B cell (primary cell): ENCODE data around the gene TBCB. TPM values are rescaled to one million over a fixed set of nuclear protein-coding genes. Genes with fewer than 3 reads are reported as not detected.

Experiments
- ATAC-seq: fragments of 200-7000 bp; cut with Tn5 transposase; one replicate; pipeline ENCODE4 v1.10.0; 2021; ENCODE audit warnings: low read depth, mild to moderate bottlenecking, moderate number of reproducible peaks, moderate library complexity
- CTCF ChIA-PET: fragments of 350-600 bp; sonication (Branson Sonifier 250); formaldehyde crosslinking; loops from one replicate; lab custom pipeline; 2021; ENCODE audit warnings: antibody characterized with exemption, inconsistent platforms; lab: Charles Lee
- POLR2A ChIA-PET: fragments of 350-600 bp; sonication (Branson Sonifier 250); formaldehyde crosslinking; loops from one replicate; lab custom pipeline; 2021; ENCODE audit warnings: antibody characterized with exemption; lab: Charles Lee
- DNase-seq: peaks from one replicate; pipeline ENCODE4 v3.0.0; 2013
- H2AFZ ChIP-seq: 2 replicates; pipeline ENCODE4 v1.6.1; 2012; ENCODE audit warnings: mild to moderate bottlenecking, low read depth, low read length; ENCODE audit not compliant: insufficient read depth, poor library complexity, severe bottlenecking
- H3K27ac ChIP-seq, 2 donors: 1 replicate in 1 of 2; 2 replicates in 1 of 2; pipeline ENCODE4 v1.5.1; 2012 to 2013; ENCODE audit warnings: low read length in 2 of 2, mild to moderate bottlenecking in 2 of 2, moderate library complexity in 1 of 2
- H3K27me3 ChIP-seq, 4 experiments: fragments of 200-600 bp in 1 of 4; sonication (generic) in 1 of 4; replicated peaks in 1 of 4; 1 replicate in 2 of 4; 2 replicates in 2 of 4; pipeline versions ENCODE4 v1.6.1 to v1.7.0; 2013 to 2016; ENCODE audit warnings: low read length in 3 of 4, mild to moderate bottlenecking in 2 of 4, mixed read lengths in 1 of 4, moderate library complexity in 1 of 4; ENCODE audit not compliant: insufficient read depth in 4 of 4, control insufficient read depth in 3 of 4; ENCODE audit errors: control extremely low read depth in 1 of 4
- H3K36me3 ChIP-seq, 2 experiments: replicated peaks in 1 of 2; 1 replicate in 1 of 2; 2 replicates in 1 of 2; pipeline versions ENCODE4 v1.6.1 to v1.7.1; 2013; ENCODE audit warnings: low read length in 1 of 2; ENCODE audit not compliant: insufficient read depth in 2 of 2, control insufficient read depth in 1 of 2; ENCODE audit errors: control extremely low read depth in 1 of 2, extremely low read depth in 1 of 2
- H3K4me1 ChIP-seq, 2 donors: fragments of 200-600 bp in 1 of 2; sonication (generic) in 1 of 2; 1 replicate in 1 of 2; 2 replicates in 1 of 2; pipeline versions ENCODE4 v1.5.1 to v1.6.1; 2013 to 2017; ENCODE audit warnings: low read length in 2 of 2; ENCODE audit not compliant: control insufficient read depth in 2 of 2, insufficient read depth in 2 of 2
- H3K4me2 ChIP-seq: replicated peaks from 2 replicates; pipeline ENCODE3; 2012; ENCODE audit warnings: mild to moderate bottlenecking, low read depth, low read length; ENCODE audit not compliant: poor library complexity, severe bottlenecking
- H3K4me3 ChIP-seq, 5 experiments: fragments of 200-600 bp in 1 of 5; sonication (generic) in 1 of 5; 1 replicate in 3 of 5; 2 replicates in 2 of 5; pipeline versions ENCODE4 v1.5.1 to v1.7.0; 2011 to 2016; ENCODE audit warnings: low read length in 4 of 5, mild to moderate bottlenecking in 4 of 5, low read depth in 2 of 5, control low read depth in 1 of 5, moderate library complexity in 1 of 5; ENCODE audit not compliant: insufficient read depth in 1 of 5; ENCODE audit errors: control extremely low read depth in 1 of 5, extremely low read depth in 1 of 5
- H3K79me2 ChIP-seq: fragments of 200-600 bp; sonication (generic); one replicate; pipeline ENCODE4 v1.6.0; 2016; ENCODE audit warnings: low read length; ENCODE audit not compliant: control insufficient read depth, insufficient read depth
- H3K9ac ChIP-seq: fragments of 200-600 bp; sonication (generic); 2 replicates; pipeline ENCODE4 v1.6.1; 2017; ENCODE audit warnings: mild to moderate bottlenecking, low read length, moderate library complexity
- H3K9me3 ChIP-seq, 3 donors: one replicate each; pipeline versions ENCODE4 v1.6.1 to v1.7.1; 2013; ENCODE audit warnings: low read length in 2 of 3; ENCODE audit not compliant: control insufficient read depth in 2 of 3, insufficient read depth in 1 of 3; ENCODE audit errors: control extremely low read depth in 1 of 3
- H4K20me1 ChIP-seq: 2 replicates; pipeline ENCODE4 v1.6.0; 2012; ENCODE audit warnings: mild to moderate bottlenecking, low read length; ENCODE audit not compliant: insufficient read depth, control insufficient read depth, poor library complexity, severe bottlenecking
- H3K27ac Mint-ChIP-seq: one replicate; pipeline ENCODE4 v1.8.0; 2021; ENCODE audit warnings: mixed read lengths
- H3K27me3 Mint-ChIP-seq: one replicate; pipeline ENCODE4 v1.8.0; 2021; ENCODE audit warnings: mixed read lengths
- H3K4me1 Mint-ChIP-seq: one replicate; pipeline ENCODE4 v1.8.0; 2021; ENCODE audit warnings: mixed read lengths
- H3K4me3 Mint-ChIP-seq: one replicate; pipeline ENCODE4 v1.8.0; 2021; ENCODE audit warnings: mixed read lengths
- H3K9me3 Mint-ChIP-seq: one replicate; pipeline ENCODE4 v1.8.0; 2022; ENCODE audit warnings: mixed read lengths; ENCODE audit not compliant: insufficient read depth
- CTCF ChIP-seq: fragments of 200-600 bp; IDR thresholded peaks from one replicate; pipeline ENCODE4 v1.8.0; 2022; ENCODE audit warnings: antibody characterized with exemption, mild to moderate bottlenecking
- EZH2 ChIP-seq: IDR thresholded peaks from 2 replicates; pipeline ENCODE4 v1.6.1; 2012; ENCODE audit warnings: borderline replicate concordance, low read depth, mild to moderate bottlenecking, moderate library complexity, low read length; ENCODE audit not compliant: insufficient read depth, poor library complexity, severe bottlenecking
- WGBS: methylation state at CpG from one replicate; pipeline ENCODE4 v1.1.5; 2013; ENCODE audit warnings: missing lambda C conversion rate; ENCODE audit not compliant: insufficient coverage; 5-methylcytosine and 5-hydroxymethylcytosine counted together
- intact Hi-C: fragments of 100-400 bp; cut with micrococcal nuclease; formaldehyde crosslinking; loops from one replicate; pipeline ENCODE4 v1.10.0; 2022
- polyA plus RNA-seq: library from polyadenylated mRNA; depleted of rRNA; stranded (reverse); fragments of >200 nt; gene quantifications from 2 replicates; pipeline ENCODE4 v1.2.3, GENCODE V29; 2012
- total RNA-seq, 2 donors: library from RNA; stranded (reverse); fragments of 120-200 nt in 1 of 2; gene quantifications; 1 replicate in 1 of 2; 2 replicates in 1 of 2; pipeline versions ENCODE4 v1.2.3 to v1.2.4, GENCODE V29; 2013 to 2022

TBCB gene
- total and polyA plus RNA-seq, 2 donors (not counting 1 experiment from before 2014, with no cell fraction given) = 148 to 187 TPM

GRCh38 chr19:36150586-36150985, 35.3 kb downstream of the TBCB start:
- no peak overlapping the region for H3K27ac Mint-ChIP-seq
- no peak for TF ChIP-seq EZH2
- TF ChIP-seq CTCF = no peak
- WGBS = 83% methylated on average over 5 of the region's 5 CpGs
- intact Hi-C loops = no loop called here
- Histone ChIP-seq H4K20me1 (peaks cover 8% of the 10 kb centered on the region), H3K9ac (no peak overlapping the region), H3K4me3 (no peak overlapping the region), H3K9me3 (no peaks in the 10 kb centered on the region), H3K36me3 (peaks cover 1 to 50% of the 10 kb centered on the region in 2 experiments), H3K4me2 (no peak overlapping the region), H3K4me1 (no peaks in the 10 kb centered on the region), H3K79me2 (peaks cover 6% of the 10 kb centered on the region), H3K27me3 (no peaks in the 10 kb centered on the region), H2AFZ (no peak overlapping the region), H3K27ac (no peak overlapping the region)
- CTCF ChIA-PET = interaction anchor here (1.3 kb wide), 1 partner anchor 23 kb away, joined by 3 read pairs; no protein-coding TSS in a partner anchor
- H3K27me3 Mint-ChIP-seq = no peaks in the 10 kb centered on the region
- H3K4me3 Mint-ChIP-seq = no peak overlapping the region
- POLR2A ChIA-PET = no interaction called here
- ATAC-seq = no peak
- no peaks in the 10 kb centered on the region for H3K9me3 Mint-ChIP-seq
- H3K4me1 Mint-ChIP-seq = no peaks in the 10 kb centered on the region
- DNase-seq = no peak

GRCh38 chr19:36151144-36152018, 36.1 kb downstream of the TBCB start:
- ChIA-PET POLR2A (interaction anchor here (0.6 kb wide), 1 partner anchor 169 kb away, joined by 6 read pairs; no protein-coding TSS in a partner anchor), CTCF (interaction anchor here (1.3 to 2.6 kb wide), 2 partner anchors 23 to 24 kb away, joined by 3 to 15 read pairs; no protein-coding TSS in a partner anchor)
- no peak overlapping the region for H3K4me2 ChIP-seq
- H2AFZ ChIP-seq = no peak overlapping the region
- peaks cover 1 to 42% of the 10 kb centered on the region in 2 experiments for H3K36me3 ChIP-seq
- no peak overlapping the region for H3K9ac ChIP-seq
- ATAC-seq (no peak), DNase-seq (no peak)
- no peaks in the 10 kb centered on the region for H3K27me3 Mint-ChIP-seq
- no peak for TF ChIP-seq CTCF
- no peak for TF ChIP-seq EZH2
- H3K27ac ChIP-seq = no peak overlapping the region
- no peaks in the 10 kb centered on the region for H3K9me3 ChIP-seq
- H3K4me3 ChIP-seq = no peak overlapping the region
- H3K27me3 ChIP-seq = no peaks in the 10 kb centered on the region
- no peaks in the 10 kb centered on the region for H3K79me2 ChIP-seq
- H3K27ac Mint-ChIP-seq = no peak overlapping the region
- H3K4me1 Mint-ChIP-seq = no peaks in the 10 kb centered on the region
- no peak overlapping the region for H3K4me3 Mint-ChIP-seq
- 96% methylated on average over 34 of the region's 47 CpGs for WGBS
- no peaks in the 10 kb centered on the region for H4K20me1 ChIP-seq
- H3K4me1 ChIP-seq = no peaks in the 10 kb centered on the region
- intact Hi-C loops = no loop called here
- H3K9me3 Mint-ChIP-seq = no peaks in the 10 kb centered on the region
